GM23338 (cell line): Measurements from ENCODE around the gene STARD13. TPM values are rescaled to one million over a fixed set of nuclear protein-coding genes. Genes with fewer than 3 reads are reported as not detected.

Experiments used
- ATAC-seq: fragments of 200-7000 bp; cut with Tn5 transposase; 3 replicates; pipeline ENCODE4 v1.9.1; 2020
- DNase-seq: peaks from one replicate; pipeline ENCODE4 v3.0.0-alpha.2; 2015; ENCODE audit warnings: low spot score
- H2AFZ ChIP-seq: fragments of 200-600 bp; sonication (generic); 2 replicates; pipeline ENCODE4 v1.8.0; 2016; ENCODE audit warnings: antibody characterized with exemption, mild to moderate bottlenecking, moderate library complexity
- H3F3A ChIP-seq: fragments of 200-600 bp; sonication (generic); replicated peaks from 2 replicates; pipeline ENCODE4 v1.8.0; 2017; ENCODE audit warnings: antibody characterized with exemption, mixed run types, low read depth
- H3K27ac ChIP-seq: fragments of 200-600 bp; sonication (generic); 2 replicates; pipeline ENCODE4 v1.6.1; 2016; ENCODE audit warnings: low read depth
- H3K27me3 ChIP-seq: fragments of 200-600 bp; sonication (generic); 2 replicates; pipeline ENCODE4 v1.8.0; 2016; ENCODE audit warnings: mild to moderate bottlenecking, mixed run types, moderate library complexity; ENCODE audit not compliant: insufficient read depth
- H3K36me3 ChIP-seq: fragments of 200-600 bp; sonication (generic); 2 replicates; pipeline ENCODE4 v1.8.0; 2016; ENCODE audit warnings: mild to moderate bottlenecking; ENCODE audit not compliant: insufficient read depth
- H3K4me1 ChIP-seq: fragments of 200-600 bp; sonication (generic); 2 replicates; pipeline ENCODE4 v1.8.0; 2016; ENCODE audit warnings: mild to moderate bottlenecking, moderate library complexity; ENCODE audit not compliant: insufficient read depth
- H3K4me2 ChIP-seq: fragments of 200-600 bp; sonication (generic); 2 replicates; pipeline ENCODE4 v1.7.1; 2017; ENCODE audit warnings: mixed run types
- H3K4me3 ChIP-seq: fragments of 200-600 bp; sonication (generic); 2 replicates; pipeline ENCODE4 v1.6.1; 2016; ENCODE audit warnings: mixed run types
- H3K79me2 ChIP-seq: fragments of 200-600 bp; sonication (generic); replicated peaks from 2 replicates; pipeline ENCODE4 v1.8.0; 2017; ENCODE audit warnings: mild to moderate bottlenecking; ENCODE audit not compliant: insufficient read depth
- H3K9me2 ChIP-seq: fragments of 200-600 bp; sonication (generic); 2 replicates; pipeline ENCODE4 v1.8.0; 2017; ENCODE audit not compliant: insufficient read depth
- H4K20me1 ChIP-seq: fragments of 200-600 bp; sonication (generic); replicated peaks from 2 replicates; pipeline ENCODE4 v1.8.0; 2017; ENCODE audit warnings: mild to moderate bottlenecking; ENCODE audit not compliant: insufficient read depth
- H3K27ac Mint-ChIP-seq: 2 replicates; pipeline ENCODE4 v1.8.0; 2020; ENCODE audit warnings: inconsistent platforms, mild to moderate bottlenecking, moderate library complexity, mixed read lengths
- H3K27me3 Mint-ChIP-seq: 3 replicates; pipeline ENCODE4 v1.8.0; 2022; ENCODE audit warnings: low read depth, mild to moderate bottlenecking, moderate library complexity, mixed read lengths, inconsistent platforms; ENCODE audit not compliant: insufficient read depth, poor library complexity
- H3K36me3 Mint-ChIP-seq: 3 replicates; pipeline ENCODE4 v1.8.0; 2021; ENCODE audit warnings: low read depth, mild to moderate bottlenecking, inconsistent platforms, moderate library complexity, mixed read lengths
- H3K4me1 Mint-ChIP-seq: 3 replicates; pipeline ENCODE4 v1.8.0; 2020; ENCODE audit warnings: mild to moderate bottlenecking, inconsistent platforms, mixed read lengths
- H3K4me3 Mint-ChIP-seq: 3 replicates; pipeline ENCODE4 v1.8.0; 2021; ENCODE audit warnings: moderate library complexity, mild to moderate bottlenecking, inconsistent platforms, mixed read lengths
- H3K9me3 Mint-ChIP-seq: 3 replicates; pipeline ENCODE4 v1.8.0; 2020; ENCODE audit warnings: moderate library complexity, mild to moderate bottlenecking, inconsistent platforms, mixed read lengths
- CREB1 ChIP-seq: fragments of 250-450 bp; sonication (Bioruptor Pico); IDR thresholded peaks from 2 replicates; pipeline ENCODE4 v1.5.0; 2020; ENCODE audit warnings: low read depth, mild to moderate bottlenecking, moderate library complexity
- EZH2 ChIP-seq: fragments of 200-600 bp; sonication (generic); IDR thresholded peaks from one replicate; pipeline ENCODE4 v1.8.0; 2017; ENCODE audit warnings: antibody characterized with exemption, mild to moderate bottlenecking, low read depth; ENCODE audit not compliant: unreplicated experiment
- EZH2phosphoT487 ChIP-seq: fragments of 200-600 bp; sonication (generic); IDR thresholded peaks from one replicate; pipeline ENCODE4 v1.8.1; 2018; ENCODE audit warnings: antibody characterized with exemption; ENCODE audit not compliant: unreplicated experiment
- JUNB ChIP-seq: IDR thresholded peaks from one replicate; pipeline ENCODE4 v1.6.1; 2016; ENCODE audit warnings: antibody characterized with exemption; ENCODE audit not compliant: unreplicated experiment
- NANOG ChIP-seq: IDR thresholded peaks from 2 replicates; pipeline ENCODE4 v1.6.1; 2016; ENCODE audit warnings: antibody characterized with exemption, borderline replicate concordance
- POLR2AphosphoS5 ChIP-seq: IDR thresholded peaks from 2 replicates; pipeline ENCODE4 v1.6.1; 2016; ENCODE audit warnings: antibody characterized with exemption, low read depth
- STAT1 ChIP-seq: IDR thresholded peaks from one replicate; pipeline ENCODE4 v1.6.1; 2016; ENCODE audit warnings: antibody characterized with exemption; ENCODE audit not compliant: unreplicated experiment
- ZNF114 ChIP-seq: fragments of 250-450 bp; sonication (Bioruptor Pico); IDR thresholded peaks from 2 replicates; pipeline ENCODE4 v1.5.0; 2020; ENCODE audit warnings: mild to moderate bottlenecking, moderate library complexity
- ZNF331 ChIP-seq: fragments of 250-450 bp; sonication (Bioruptor Pico); IDR thresholded peaks from 2 replicates; pipeline ENCODE4 v1.5.0; 2020; ENCODE audit warnings: low read depth, mild to moderate bottlenecking, moderate library complexity
- polyA plus RNA-seq: library from polyadenylated mRNA; unstranded; fragments of >200 nt; fragmentation: Nextera tagmentation; extraction: Ambion mirVana; gene quantifications from 2 replicates; pipeline ENCODE4 v1.2.1, GENCODE V29; 2016
- total RNA-seq: library from RNA; depleted of rRNA; stranded (reverse); fragments of >200 nt; shearing (Covaris generic); gene quantifications from 2 replicates; pipeline ENCODE4 v1.2.3, GENCODE V29; 2014
- TF ChIP-seq, protein P1 (sequence below): fragments of 250-450 bp; sonication (Bioruptor Pico); IDR thresholded peaks from 2 replicates; pipeline ENCODE4 v1.5.0; 2020; ENCODE audit warnings: mild to moderate bottlenecking, moderate library complexity
- TF ChIP-seq, protein P2 (sequence below), 2 experiments: fragments of 200-600 bp in 1 of 2; sonication (generic) in 1 of 2; conservative IDR thresholded peaks; 2 replicates each; pipeline versions ENCODE4 v1.5.1 to v1.6.1; 2016 to 2017; ENCODE audit warnings: antibody characterized with exemption in 2 of 2, low read depth in 2 of 2, mild to moderate bottlenecking in 2 of 2, moderate library complexity in 1 of 2
- TF ChIP-seq, protein P3 (sequence below): IDR thresholded peaks from one replicate; pipeline ENCODE4 v1.6.1; 2018; ENCODE audit warnings: antibody characterized with exemption; ENCODE audit not compliant: unreplicated experiment
- TF ChIP-seq, protein P4 (sequence below): IDR thresholded peaks from 2 replicates; pipeline ENCODE4 v1.6.1; 2016; ENCODE audit warnings: antibody characterized with exemption

The STARD13 gene
- total and polyA plus RNA-seq, 2 experiments from 2014 or later, result 3.2 to 5.2 TPM

DNA sequence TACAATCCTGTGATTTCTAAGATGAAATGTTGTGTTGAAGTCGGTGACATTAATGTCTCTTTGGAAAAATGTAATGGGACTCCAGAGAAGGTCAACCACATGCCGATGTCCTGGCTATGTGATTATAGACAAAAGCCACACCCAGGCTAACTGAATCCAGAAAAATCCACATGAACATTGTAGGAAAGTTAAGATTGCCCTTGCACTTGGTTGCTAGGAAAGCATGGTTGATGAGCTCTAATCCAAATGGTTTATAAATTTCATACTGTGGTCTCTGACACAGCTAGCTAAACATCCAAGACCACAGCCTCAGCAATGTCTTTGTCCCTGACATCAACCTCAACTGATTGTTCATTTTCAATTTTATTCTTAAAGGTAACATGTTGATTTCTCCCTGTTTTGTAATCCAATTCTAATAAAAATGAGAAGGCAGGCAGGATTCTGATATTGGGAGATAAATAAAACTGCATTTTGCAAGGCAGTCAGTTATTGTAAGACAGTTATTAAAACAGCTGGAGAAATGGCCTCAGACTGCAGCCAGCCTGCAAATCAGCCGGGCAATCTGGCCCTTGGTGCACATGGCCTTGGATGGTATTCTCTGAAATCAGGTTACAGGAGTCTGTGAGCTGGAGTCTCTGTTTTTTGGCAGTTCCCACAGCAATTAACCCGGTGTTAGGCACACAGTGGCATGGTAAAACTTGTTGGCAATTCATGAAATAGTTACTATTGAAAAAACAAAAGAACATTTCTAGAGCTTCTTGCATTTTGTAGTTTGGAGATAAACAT is 93.9 kb downstream of the STARD13 start:
- Mint-ChIP-seq H3K27ac (no peak overlapping the region; the same call in 1 of the 2 replicates), H3K9me3 (no peaks in the 10 kb centered on the region), H3K4me1 (peaks cover 25% of the 10 kb centered on the region)

More for the DNA sequence above, 93.9 kb downstream of the STARD13 start:
- H3K27ac ChIP-seq, result no peak overlapping the region
- no peak for TF ChIP-seq ZNF331
- no peak for TF ChIP-seq STAT1
- TF ChIP-seq, protein P1, sequence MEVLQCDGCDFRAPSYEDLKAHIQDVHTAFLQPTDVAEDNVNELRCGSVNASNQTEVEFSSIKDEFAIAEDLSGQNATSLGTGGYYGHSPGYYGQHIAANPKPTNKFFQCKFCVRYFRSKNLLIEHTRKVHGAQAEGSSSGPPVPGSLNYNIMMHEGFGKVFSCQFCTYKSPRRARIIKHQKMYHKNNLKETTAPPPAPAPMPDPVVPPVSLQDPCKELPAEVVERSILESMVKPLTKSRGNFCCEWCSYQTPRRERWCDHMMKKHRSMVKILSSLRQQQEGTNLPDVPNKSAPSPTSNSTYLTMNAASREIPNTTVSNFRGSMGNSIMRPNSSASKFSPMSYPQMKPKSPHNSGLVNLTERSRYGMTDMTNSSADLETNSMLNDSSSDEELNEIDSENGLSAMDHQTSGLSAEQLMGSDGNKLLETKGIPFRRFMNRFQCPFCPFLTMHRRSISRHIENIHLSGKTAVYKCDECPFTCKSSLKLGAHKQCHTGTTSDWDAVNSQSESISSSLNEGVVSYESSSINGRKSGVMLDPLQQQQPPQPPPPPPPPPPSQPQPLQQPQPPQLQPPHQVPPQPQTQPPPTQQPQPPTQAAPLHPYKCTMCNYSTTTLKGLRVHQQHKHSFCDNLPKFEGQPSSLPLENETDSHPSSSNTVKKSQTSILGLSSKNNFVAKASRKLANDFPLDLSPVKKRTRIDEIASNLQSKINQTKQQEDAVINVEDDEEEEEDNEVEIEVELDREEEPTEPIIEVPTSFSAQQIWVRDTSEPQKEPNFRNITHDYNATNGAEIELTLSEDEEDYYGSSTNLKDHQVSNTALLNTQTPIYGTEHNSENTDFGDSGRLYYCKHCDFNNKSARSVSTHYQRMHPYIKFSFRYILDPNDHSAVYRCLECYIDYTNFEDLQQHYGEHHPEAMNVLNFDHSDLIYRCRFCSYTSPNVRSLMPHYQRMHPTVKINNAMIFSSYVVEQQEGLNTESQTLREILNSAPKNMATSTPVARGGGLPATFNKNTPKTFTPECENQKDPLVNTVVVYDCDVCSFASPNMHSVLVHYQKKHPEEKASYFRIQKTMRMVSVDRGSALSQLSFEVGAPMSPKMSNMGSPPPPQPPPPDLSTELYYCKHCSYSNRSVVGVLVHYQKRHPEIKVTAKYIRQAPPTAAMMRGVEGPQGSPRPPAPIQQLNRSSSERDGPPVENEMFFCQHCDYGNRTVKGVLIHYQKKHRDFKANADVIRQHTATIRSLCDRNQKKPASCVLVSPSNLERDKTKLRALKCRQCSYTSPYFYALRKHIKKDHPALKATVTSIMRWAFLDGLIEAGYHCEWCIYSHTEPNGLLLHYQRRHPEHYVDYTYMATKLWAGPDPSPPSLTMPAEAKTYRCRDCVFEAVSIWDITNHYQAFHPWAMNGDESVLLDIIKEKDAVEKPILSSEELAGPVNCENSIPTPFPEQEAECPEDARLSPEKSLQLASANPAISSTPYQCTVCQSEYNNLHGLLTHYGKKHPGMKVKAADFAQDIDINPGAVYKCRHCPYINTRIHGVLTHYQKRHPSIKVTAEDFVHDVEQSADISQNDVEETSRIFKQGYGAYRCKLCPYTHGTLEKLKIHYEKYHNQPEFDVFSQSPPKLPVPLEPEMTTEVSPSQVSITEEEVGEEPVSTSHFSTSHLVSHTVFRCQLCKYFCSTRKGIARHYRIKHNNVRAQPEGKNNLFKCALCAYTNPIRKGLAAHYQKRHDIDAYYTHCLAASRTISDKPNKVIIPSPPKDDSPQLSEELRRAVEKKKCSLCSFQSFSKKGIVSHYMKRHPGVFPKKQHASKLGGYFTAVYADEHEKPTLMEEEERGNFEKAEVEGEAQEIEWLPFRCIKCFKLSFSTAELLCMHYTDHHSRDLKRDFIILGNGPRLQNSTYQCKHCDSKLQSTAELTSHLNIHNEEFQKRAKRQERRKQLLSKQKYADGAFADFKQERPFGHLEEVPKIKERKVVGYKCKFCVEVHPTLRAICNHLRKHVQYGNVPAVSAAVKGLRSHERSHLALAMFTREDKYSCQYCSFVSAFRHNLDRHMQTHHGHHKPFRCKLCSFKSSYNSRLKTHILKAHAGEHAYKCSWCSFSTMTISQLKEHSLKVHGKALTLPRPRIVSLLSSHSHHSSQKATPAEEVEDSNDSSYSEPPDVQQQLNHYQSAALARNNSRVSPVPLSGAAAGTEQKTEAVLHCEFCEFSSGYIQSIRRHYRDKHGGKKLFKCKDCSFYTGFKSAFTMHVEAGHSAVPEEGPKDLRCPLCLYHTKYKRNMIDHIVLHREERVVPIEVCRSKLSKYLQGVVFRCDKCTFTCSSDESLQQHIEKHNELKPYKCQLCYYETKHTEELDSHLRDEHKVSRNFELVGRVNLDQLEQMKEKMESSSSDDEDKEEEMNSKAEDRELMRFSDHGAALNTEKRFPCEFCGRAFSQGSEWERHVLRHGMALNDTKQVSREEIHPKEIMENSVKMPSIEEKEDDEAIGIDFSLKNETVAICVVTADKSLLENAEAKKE (CRISPR knock-in tag), result no peak
- no peak for TF ChIP-seq CREB1 (CRISPR knock-in tag)
- TF ChIP-seq ZNF114 (CRISPR knock-in tag), result no peak
- TF ChIP-seq POLR2AphosphoS5, result no peak
- no peak for TF ChIP-seq JUNB
- TF ChIP-seq, protein P2, sequence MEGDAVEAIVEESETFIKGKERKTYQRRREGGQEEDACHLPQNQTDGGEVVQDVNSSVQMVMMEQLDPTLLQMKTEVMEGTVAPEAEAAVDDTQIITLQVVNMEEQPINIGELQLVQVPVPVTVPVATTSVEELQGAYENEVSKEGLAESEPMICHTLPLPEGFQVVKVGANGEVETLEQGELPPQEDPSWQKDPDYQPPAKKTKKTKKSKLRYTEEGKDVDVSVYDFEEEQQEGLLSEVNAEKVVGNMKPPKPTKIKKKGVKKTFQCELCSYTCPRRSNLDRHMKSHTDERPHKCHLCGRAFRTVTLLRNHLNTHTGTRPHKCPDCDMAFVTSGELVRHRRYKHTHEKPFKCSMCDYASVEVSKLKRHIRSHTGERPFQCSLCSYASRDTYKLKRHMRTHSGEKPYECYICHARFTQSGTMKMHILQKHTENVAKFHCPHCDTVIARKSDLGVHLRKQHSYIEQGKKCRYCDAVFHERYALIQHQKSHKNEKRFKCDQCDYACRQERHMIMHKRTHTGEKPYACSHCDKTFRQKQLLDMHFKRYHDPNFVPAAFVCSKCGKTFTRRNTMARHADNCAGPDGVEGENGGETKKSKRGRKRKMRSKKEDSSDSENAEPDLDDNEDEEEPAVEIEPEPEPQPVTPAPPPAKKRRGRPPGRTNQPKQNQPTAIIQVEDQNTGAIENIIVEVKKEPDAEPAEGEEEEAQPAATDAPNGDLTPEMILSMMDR (conservative IDR thresholded peaks at IDR 0.05; ENCODE audit: low read depth in 2 of 2), result no peak
- TF ChIP-seq EZH2, result no peak
- TF ChIP-seq, protein P3, sequence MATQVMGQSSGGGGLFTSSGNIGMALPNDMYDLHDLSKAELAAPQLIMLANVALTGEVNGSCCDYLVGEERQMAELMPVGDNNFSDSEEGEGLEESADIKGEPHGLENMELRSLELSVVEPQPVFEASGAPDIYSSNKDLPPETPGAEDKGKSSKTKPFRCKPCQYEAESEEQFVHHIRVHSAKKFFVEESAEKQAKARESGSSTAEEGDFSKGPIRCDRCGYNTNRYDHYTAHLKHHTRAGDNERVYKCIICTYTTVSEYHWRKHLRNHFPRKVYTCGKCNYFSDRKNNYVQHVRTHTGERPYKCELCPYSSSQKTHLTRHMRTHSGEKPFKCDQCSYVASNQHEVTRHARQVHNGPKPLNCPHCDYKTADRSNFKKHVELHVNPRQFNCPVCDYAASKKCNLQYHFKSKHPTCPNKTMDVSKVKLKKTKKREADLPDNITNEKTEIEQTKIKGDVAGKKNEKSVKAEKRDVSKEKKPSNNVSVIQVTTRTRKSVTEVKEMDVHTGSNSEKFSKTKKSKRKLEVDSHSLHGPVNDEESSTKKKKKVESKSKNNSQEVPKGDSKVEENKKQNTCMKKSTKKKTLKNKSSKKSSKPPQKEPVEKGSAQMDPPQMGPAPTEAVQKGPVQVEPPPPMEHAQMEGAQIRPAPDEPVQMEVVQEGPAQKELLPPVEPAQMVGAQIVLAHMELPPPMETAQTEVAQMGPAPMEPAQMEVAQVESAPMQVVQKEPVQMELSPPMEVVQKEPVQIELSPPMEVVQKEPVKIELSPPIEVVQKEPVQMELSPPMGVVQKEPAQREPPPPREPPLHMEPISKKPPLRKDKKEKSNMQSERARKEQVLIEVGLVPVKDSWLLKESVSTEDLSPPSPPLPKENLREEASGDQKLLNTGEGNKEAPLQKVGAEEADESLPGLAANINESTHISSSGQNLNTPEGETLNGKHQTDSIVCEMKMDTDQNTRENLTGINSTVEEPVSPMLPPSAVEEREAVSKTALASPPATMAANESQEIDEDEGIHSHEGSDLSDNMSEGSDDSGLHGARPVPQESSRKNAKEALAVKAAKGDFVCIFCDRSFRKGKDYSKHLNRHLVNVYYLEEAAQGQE, result no peak
- no peak for TF ChIP-seq EZH2phosphoT487
- TF ChIP-seq, protein P4, sequence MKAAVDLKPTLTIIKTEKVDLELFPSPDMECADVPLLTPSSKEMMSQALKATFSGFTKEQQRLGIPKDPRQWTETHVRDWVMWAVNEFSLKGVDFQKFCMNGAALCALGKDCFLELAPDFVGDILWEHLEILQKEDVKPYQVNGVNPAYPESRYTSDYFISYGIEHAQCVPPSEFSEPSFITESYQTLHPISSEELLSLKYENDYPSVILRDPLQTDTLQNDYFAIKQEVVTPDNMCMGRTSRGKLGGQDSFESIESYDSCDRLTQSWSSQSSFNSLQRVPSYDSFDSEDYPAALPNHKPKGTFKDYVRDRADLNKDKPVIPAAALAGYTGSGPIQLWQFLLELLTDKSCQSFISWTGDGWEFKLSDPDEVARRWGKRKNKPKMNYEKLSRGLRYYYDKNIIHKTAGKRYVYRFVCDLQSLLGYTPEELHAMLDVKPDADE, result no peak
- no peak for TF ChIP-seq NANOG
- H3K79me2 ChIP-seq, result no peaks in the 10 kb centered on the region
- DNase-seq (no peak), ATAC-seq (no peak)
- H3K4me1 ChIP-seq, result peaks cover 14% of the 10 kb centered on the region; the same call in 1 of the 2 replicates
- H3K36me3 ChIP-seq, result no peaks in the 10 kb centered on the region
- no peak overlapping the region for H3K4me2 ChIP-seq
- H3K27me3 Mint-ChIP-seq, result peaks cover 2% of the 10 kb centered on the region
- no peak overlapping the region for H3K4me3 ChIP-seq
- H2AFZ ChIP-seq, result no peak overlapping the region
- no peaks in the 10 kb centered on the region; the same call in 1 of the 2 replicates for H3K9me2 ChIP-seq
- no peaks in the 10 kb centered on the region for H4K20me1 ChIP-seq
- no peaks in the 10 kb centered on the region for H3F3A ChIP-seq
- no peak overlapping the region for H3K4me3 Mint-ChIP-seq
- no peaks in the 10 kb centered on the region for H3K27me3 ChIP-seq
- H3K36me3 Mint-ChIP-seq, result no peaks in the 10 kb centered on the region
